ENCODE measurements around the gene SNX32. TPM values are rescaled to one million over a fixed set of nuclear protein-coding genes. Genes with fewer than 3 reads are reported as not detected.

The SNX32 gene
- total RNA-seq, 4 donors from 2014 or later = 0.76 to 1.1 TPM; not detected in 2

- no peaks in the 10 kb centered on the region for H3K9me3 ChIP-seq
- 2% methylated on average over 8 of the region's 69 CpGs for WGBS
- H3K27me3 ChIP-seq = no peaks in the 10 kb centered on the region
- H3K27ac ChIP-seq = peak within 1 kb of the TSS; percentile 85
- TF ChIP-seq POLR2AphosphoS5 (IDR thresholded peaks at IDR 0.05) (no peak), POLR2A (IDR thresholded peaks at IDR 0.05) (no peak), EP300 (IDR thresholded peaks at IDR 0.05) (no peak)
- TF ChIP-seq, protein P1, sequence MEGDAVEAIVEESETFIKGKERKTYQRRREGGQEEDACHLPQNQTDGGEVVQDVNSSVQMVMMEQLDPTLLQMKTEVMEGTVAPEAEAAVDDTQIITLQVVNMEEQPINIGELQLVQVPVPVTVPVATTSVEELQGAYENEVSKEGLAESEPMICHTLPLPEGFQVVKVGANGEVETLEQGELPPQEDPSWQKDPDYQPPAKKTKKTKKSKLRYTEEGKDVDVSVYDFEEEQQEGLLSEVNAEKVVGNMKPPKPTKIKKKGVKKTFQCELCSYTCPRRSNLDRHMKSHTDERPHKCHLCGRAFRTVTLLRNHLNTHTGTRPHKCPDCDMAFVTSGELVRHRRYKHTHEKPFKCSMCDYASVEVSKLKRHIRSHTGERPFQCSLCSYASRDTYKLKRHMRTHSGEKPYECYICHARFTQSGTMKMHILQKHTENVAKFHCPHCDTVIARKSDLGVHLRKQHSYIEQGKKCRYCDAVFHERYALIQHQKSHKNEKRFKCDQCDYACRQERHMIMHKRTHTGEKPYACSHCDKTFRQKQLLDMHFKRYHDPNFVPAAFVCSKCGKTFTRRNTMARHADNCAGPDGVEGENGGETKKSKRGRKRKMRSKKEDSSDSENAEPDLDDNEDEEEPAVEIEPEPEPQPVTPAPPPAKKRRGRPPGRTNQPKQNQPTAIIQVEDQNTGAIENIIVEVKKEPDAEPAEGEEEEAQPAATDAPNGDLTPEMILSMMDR (IDR thresholded peaks at IDR 0.05) = no peak
- no peak for DNase-seq (ENCODE audit: low spot score in 2 of 2)
- H3K4me3 ChIP-seq = peak within 1 kb of the TSS; percentile 58
- peaks cover 43% of the 10 kb centered on the region for H3K4me1 ChIP-seq
- H3K36me3 ChIP-seq = no peaks in the 10 kb centered on the region
These were observed 39.0 kb downstream of the SNX32 start, which contains the start of gene EFEMP2 for GRCh38 chr11:65872586-65873317. EFEMP2 (minus strand) TSS chr11:65872800; CDS start chr11:65872354, 446 bp downstream.

DNA sequence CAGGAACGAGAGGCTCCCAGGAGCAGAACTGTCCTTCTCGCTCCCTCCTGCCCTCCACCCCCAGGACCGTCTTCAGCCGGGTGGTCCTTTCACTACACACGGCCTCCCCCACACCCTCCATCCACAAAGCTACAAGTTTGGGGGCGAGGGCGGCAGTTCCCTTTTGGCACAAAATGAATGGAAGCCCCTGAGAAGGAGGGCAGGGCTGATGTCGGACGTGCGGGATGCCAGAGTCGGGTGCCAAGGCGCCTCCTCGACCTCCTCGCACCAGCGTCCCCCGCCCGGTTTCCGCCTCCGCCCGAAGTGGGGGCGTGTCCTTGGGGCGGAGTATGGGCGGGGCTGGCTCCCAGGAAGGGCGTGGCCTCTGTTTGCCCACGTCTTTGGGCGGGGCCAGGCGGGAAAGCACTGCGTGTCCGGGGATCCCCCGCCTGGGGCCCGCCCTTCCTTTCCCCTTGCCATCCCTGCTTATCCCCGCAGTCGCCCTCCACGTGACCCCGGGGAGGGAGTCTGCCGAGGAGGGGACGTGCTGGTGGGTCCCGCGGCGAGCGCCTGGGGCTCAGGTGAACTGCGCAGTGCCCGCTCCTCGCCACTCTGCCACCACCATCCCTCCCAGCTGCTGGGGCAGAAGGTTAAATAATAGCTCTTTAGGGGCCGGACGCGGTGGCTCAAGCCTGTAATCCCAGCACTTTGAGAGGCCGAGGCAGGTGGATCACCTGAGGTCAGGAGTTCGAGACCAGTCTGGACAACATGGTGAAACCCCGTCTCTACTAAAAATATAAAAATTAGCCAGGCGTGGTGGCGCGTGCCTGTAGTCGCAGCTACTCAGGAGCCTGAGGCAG is 39.8 kb downstream of the SNX32 start:
- Histone ChIP-seq H3K27ac (peak overlapping the region; percentile 85), H3K9me3 (no peaks in the 10 kb centered on the region), H3K27me3 (no peaks in the 10 kb centered on the region), H3K36me3 (no peaks in the 10 kb centered on the region), H3K4me1 (peaks cover 43% of the 10 kb centered on the region), H3K4me3 (peak overlapping the region; percentile 58)
- WGBS = 11% methylated on average over 25 of the region's 54 CpGs
- DNase-seq (ENCODE audit: low spot score in 2 of 2) = peak; percentile 97 to 98
- peak in 1 of 2 donors; percentile 45 for TF ChIP-seq POLR2A (IDR thresholded peaks at IDR 0.05)
- peak in 1 of 3 donors; percentile 38 for TF ChIP-seq POLR2AphosphoS5 (IDR thresholded peaks at IDR 0.05)
- TF ChIP-seq EP300 (IDR thresholded peaks at IDR 0.05) = no peak

DNA sequence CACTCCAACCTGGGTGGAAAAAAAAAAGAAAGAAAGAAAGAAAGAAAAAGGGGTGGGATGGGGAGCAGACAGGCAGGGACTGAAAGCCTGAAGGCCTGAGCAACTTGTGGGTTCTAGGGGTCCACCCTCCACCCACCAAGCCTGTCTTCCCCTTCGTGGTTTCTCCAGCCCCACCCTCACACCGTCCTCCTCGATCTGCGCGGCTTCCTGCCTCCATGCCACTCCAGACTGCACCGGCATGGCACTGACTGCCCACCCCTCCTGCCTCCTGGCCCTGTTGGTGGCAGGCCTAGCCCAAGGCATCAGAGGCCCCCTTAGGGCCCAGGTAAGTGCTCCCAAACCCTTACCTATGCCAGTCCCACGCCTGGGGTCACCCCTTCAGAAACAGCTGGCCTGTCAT is 45.9 kb downstream of the SNX32 start, which contains the start of gene CTSW:
Gene CTSW, plus strand, starts transcription at position 221 of the 400 bp plus-strand sequence. Its CDS starts 18 bp downstream, at position 239.
- Histone ChIP-seq H3K4me3 (no peak within 1 kb of the TSS), H3K27ac (no peak within 1 kb of the TSS)
- TF ChIP-seq EP300 (IDR thresholded peaks at IDR 0.05) (no peak), POLR2AphosphoS5 (IDR thresholded peaks at IDR 0.05) (no peak), POLR2A (IDR thresholded peaks at IDR 0.05) (no peak)
- TF ChIP-seq, protein P1 (IDR thresholded peaks at IDR 0.05) = no peak

DNA sequence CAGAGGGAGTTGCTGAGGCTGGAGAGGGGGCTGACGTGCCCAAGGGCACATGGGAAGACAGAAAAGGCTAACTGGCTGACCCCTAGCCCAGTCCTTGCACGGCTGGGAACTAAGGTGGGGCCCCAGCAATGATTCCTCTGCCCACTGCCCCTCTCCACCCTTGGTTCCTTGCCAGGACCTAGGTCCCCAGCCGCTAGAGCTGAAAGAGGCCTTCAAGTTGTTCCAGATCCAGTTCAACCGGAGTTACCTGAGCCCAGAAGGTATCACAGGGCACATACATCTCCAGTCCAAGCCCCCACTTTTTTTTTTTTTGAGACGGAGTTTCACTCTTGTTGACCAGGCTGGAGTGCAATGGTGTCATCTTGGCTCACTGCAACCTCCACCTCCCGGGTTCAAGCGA is 46.3 kb downstream of the SNX32 start:
- peaks cover 3% of the 10 kb centered on the region for H3K4me1 ChIP-seq
- no peak overlapping the region for H3K27ac ChIP-seq
- TF ChIP-seq, protein P1 (IDR thresholded peaks at IDR 0.05) = no peak
- TF ChIP-seq POLR2AphosphoS5 (IDR thresholded peaks at IDR 0.05) = no peak
- no peak for TF ChIP-seq EP300 (IDR thresholded peaks at IDR 0.05)
- TF ChIP-seq POLR2A (IDR thresholded peaks at IDR 0.05) = no peak
- H3K36me3 ChIP-seq = peaks cover 24% of the 10 kb centered on the region
- no peak for DNase-seq (ENCODE audit: low spot score in 2 of 2)
- H3K9me3 ChIP-seq = no peaks in the 10 kb centered on the region
- H3K27me3 ChIP-seq = no peaks in the 10 kb centered on the region
- WGBS = 50% methylated on average over 5 of the region's 7 CpGs
- H3K4me3 ChIP-seq = no peak overlapping the region

More for the DNA sequence above, 45.9 kb downstream of the SNX32 start, which contains the start of gene CTSW:
- Histone ChIP-seq H3K4me1 (no peaks in the 10 kb centered on the region), H3K27me3 (no peaks in the 10 kb centered on the region), H3K9me3 (no peaks in the 10 kb centered on the region), H3K36me3 (peaks cover 23% of the 10 kb centered on the region)
- DNase-seq (ENCODE audit: low spot score in 2 of 2) = no peak
- 40% methylated on average over 7 of the region's 7 CpGs for WGBS

GRCh38 chr11:65880844-65881421 is 47.2 kb downstream of the SNX32 start:
- no peak overlapping the region for H3K4me3 ChIP-seq
- TF ChIP-seq POLR2A (IDR thresholded peaks at IDR 0.05) (no peak), POLR2AphosphoS5 (IDR thresholded peaks at IDR 0.05) (no peak), EP300 (IDR thresholded peaks at IDR 0.05) (no peak)
- TF ChIP-seq, protein P1 (IDR thresholded peaks at IDR 0.05) = no peak

More at GRCh38 chr11:65880844-65881421, 47.2 kb downstream of the SNX32 start:
- Histone ChIP-seq H3K4me1 (peaks cover 3% of the 10 kb centered on the region), H3K36me3 (peaks cover 33% of the 10 kb centered on the region), H3K9me3 (no peaks in the 10 kb centered on the region), H3K27me3 (no peaks in the 10 kb centered on the region), H3K27ac (no peak overlapping the region)
- WGBS = 87% methylated on average over 4 of the region's 7 CpGs
- no peak for DNase-seq (ENCODE audit: low spot score in 2 of 2)
